ENCODE measurements around the gene ESF1.

The ESF1 gene

GRCh38 chr20:13723011-13723410, 61.7 kb downstream of the ESF1 start:
- TF ChIP-seq, protein P1, sequence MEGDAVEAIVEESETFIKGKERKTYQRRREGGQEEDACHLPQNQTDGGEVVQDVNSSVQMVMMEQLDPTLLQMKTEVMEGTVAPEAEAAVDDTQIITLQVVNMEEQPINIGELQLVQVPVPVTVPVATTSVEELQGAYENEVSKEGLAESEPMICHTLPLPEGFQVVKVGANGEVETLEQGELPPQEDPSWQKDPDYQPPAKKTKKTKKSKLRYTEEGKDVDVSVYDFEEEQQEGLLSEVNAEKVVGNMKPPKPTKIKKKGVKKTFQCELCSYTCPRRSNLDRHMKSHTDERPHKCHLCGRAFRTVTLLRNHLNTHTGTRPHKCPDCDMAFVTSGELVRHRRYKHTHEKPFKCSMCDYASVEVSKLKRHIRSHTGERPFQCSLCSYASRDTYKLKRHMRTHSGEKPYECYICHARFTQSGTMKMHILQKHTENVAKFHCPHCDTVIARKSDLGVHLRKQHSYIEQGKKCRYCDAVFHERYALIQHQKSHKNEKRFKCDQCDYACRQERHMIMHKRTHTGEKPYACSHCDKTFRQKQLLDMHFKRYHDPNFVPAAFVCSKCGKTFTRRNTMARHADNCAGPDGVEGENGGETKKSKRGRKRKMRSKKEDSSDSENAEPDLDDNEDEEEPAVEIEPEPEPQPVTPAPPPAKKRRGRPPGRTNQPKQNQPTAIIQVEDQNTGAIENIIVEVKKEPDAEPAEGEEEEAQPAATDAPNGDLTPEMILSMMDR (IDR thresholded peaks at IDR 0.05; ENCODE audit: low read depth, low read length, missing control alignments) = no peak
- H3K4me3 ChIP-seq (replicated peaks; ENCODE audit: low read depth, low read length) = no peak overlapping the region
- no peak for DNase-seq (ENCODE audit: extremely low read depth, low read depth)

- no peak overlapping the region for H3K4me3 ChIP-seq (replicated peaks; ENCODE audit: low read depth, low read length)
- DNase-seq (ENCODE audit: extremely low read depth, low read depth) = no peak
- TF ChIP-seq, protein P1 (IDR thresholded peaks at IDR 0.05; ENCODE audit: low read depth, low read length, missing control alignments) = no peak
Observed at GRCh38 chr20:13718171-13718570, 66.5 kb downstream of the ESF1 start.

DNA sequence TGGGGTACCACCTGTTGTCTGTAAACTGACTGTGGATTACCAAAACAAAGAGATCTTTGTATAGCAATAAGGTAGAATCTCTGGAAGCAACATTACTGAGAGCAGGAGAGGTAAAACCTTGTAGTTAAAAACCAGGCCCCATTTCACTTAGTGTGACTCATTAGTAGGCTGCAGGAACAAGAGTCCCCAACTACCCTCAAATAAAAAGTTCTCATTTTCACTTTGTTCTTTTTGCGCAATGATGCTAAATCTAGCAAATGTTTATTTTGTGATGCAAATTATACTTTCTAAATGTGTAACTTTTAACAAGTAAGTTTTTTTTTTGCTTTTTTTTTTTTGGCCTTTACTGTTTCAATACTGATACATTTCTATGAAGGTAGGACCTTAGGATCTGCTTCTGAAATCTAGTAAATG, 67.1 kb downstream of the ESF1 start:
- DNase-seq (ENCODE audit: extremely low read depth, low read depth) = no peak
- TF ChIP-seq, protein P1 (IDR thresholded peaks at IDR 0.05; ENCODE audit: low read depth, low read length, missing control alignments) = no peak
- H3K4me3 ChIP-seq (replicated peaks; ENCODE audit: low read depth, low read length) = no peak overlapping the region

DNA sequence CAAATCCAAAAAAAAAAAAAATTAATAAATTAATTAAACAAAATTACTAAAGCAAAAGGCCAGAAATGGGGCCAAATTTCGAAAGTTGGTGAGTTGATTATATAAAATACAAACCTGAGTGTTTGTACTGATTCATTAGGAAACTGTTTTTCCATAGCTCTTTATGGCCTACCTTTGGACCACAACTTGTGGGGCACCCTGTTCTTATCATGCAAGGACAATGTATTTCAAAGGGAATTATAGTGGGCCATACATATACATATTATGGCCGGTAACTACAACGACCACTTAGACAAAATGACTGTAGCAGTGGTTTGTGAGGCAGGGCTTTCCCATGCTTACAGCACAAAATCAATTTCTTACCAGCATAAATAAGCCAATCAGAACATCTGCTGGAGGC, 69.5 kb downstream of the ESF1 start:
- no peak for DNase-seq (ENCODE audit: extremely low read depth, low read depth)
- H3K4me3 ChIP-seq (replicated peaks; ENCODE audit: low read depth, low read length) = no peak overlapping the region
- TF ChIP-seq, protein P1 (IDR thresholded peaks at IDR 0.05; ENCODE audit: low read depth, low read length, missing control alignments) = no peak

DNA sequence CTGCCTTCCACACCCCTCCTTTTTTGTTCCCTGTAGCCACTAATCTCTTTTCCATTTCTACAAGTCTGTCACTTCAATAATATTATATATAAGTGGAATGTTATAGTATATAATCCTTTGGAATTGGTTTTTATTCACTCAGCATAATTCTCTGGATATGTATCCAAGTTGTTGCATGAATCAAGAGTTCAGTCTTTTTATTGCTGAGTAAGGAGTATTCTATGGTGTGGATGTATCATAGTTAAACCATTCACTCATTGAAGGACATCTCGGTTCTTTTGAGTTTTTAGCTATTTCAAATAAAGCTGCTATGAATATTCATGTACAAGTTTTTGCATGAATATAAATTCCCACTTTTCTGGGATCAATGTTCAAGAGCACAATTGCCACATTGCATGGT, 76.5 kb downstream of the ESF1 start:
- DNase-seq (ENCODE audit: extremely low read depth, low read depth) = no peak
- TF ChIP-seq, protein P1 (IDR thresholded peaks at IDR 0.05; ENCODE audit: low read depth, low read length, missing control alignments) = no peak
- no peak overlapping the region for H3K4me3 ChIP-seq (replicated peaks; ENCODE audit: low read depth, low read length)

GRCh38 chr20:13703265-13703664, 81.5 kb downstream of the ESF1 start:
- DNase-seq (ENCODE audit: extremely low read depth, low read depth) = no peak
- TF ChIP-seq, protein P1 (IDR thresholded peaks at IDR 0.05; ENCODE audit: low read depth, low read length, missing control alignments) = no peak
- no peak overlapping the region for H3K4me3 ChIP-seq (replicated peaks; ENCODE audit: low read depth, low read length)

DNA sequence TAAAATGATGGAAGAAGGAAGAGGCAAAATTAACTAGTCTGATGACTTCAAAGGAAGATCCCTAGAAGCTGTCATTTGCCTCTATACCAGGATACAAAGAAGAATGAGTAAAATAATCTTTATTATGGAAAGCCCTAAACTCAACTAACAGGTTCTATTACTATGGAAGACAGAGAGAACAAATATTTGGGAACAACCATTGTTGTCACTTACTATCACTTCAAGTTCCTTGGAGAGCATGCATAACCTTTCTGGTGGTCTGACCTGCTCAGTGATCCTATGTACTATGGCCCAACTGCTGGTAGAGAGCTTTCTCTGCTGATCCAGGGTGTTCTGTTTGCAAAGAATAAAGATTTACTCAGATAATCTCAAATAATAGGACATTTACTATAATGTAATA, 83.2 kb downstream of the ESF1 start:
- DNase-seq (ENCODE audit: extremely low read depth, low read depth) = no peak
- no peak overlapping the region for H3K4me3 ChIP-seq (replicated peaks; ENCODE audit: low read depth, low read length)
- TF ChIP-seq, protein P1 (IDR thresholded peaks at IDR 0.05; ENCODE audit: low read depth, low read length, missing control alignments) = no peak

Measured in HFF-Myc (cell line).